Activated CD4-positive, alpha-beta T cell treated with anti-CD3 and anti-CD28 coated beads, Interleukin-2, amount 50 U/mL, for 24 hours (primary cell): ENCODE measurements around the gene COL9A3.

Experiments
- DNase-seq, 2 donors: peaks; one replicate each; pipeline ENCODE4 v3.0.0-alpha.2; 2020; ENCODE audit warnings: low read depth in 1 of 2, low spot score in 1 of 2

Gene COL9A3

DNA sequence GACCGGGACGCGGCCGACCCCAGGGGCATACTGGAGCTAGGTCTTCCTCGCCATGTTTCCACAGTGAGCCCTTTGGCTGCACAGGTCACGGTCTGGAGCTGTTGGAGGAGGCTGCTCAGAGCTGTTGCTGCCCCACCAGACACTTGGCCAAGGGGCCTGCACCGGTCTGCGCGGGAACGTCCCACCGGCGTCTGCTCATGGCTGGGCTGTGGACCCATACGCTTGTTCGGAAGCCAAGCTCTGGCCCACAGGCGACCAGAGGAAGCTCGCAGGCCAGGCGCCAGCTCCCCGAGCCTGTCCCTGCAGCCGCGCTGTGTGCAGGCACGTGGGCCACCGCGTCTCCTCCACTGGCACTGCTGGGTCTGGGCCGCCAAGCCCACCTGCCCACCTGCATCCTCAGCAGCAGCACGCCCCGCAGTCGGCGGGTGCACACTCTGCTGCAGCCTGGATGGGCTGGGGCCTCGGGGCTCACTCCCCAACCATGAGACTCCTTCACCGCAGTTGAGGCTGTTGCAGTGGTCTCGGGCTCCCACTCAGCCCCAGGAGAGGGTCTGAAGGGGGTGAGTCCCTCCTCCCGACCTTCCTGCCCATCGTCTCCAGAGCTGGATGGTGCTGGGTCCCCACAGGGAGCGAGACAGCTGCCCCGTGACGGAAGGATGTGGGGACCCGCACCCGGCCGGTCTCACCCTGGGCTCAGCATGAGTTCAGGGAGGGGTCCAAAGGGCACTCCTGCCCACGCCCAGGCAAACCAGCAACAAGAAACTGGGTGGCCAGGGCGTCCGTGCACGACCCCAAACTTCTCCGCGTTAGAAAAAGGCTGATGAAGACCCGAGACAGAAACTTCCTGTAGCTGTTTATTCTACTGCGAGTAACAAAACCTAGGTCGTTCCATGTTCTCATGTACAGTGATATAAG, 60.3 kb downstream of the COL9A3 start:
- DNase-seq = no peak

DNA sequence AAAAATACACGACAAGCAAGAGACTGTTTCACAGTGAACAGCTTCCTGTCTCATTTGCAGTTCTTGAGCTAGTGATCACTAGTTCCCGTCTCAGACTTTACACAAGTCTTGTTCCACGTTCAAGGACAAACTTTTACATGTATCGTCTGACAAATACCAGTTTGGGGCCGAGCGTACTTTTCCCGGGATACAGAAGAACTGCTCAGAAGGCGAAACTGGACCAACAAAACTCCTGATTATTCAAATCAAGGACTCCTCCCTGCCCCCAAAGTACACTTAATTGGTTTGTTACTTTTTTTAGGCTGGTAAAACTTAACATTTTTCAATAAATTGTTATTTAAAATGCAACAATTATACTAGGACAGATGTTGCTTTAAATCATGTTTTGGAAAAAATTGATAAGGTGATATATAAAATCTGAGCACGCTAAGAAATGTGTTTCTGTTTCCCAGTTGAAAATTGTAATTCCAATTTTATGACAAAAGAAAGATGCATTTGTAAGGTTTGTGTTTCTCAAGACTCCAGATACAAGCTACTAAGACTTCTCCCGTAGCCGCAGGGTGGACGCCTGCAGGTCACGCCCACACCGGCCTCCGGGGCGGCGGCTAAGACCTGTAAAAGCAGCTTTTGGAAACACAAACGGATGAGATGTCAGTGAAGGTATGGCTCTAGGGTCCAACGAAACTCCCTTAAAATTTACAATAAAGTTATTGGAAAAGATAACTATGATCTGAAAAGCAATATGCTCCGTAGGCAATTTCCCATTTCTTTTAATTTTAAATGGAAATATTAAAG, 61.6 kb downstream of the COL9A3 start:
- DNase-seq = no peak

- DNase-seq = no peak
Measured at GRCh38 chr20:62879275-62880146, 62.7 kb downstream of the COL9A3 start.

DNA sequence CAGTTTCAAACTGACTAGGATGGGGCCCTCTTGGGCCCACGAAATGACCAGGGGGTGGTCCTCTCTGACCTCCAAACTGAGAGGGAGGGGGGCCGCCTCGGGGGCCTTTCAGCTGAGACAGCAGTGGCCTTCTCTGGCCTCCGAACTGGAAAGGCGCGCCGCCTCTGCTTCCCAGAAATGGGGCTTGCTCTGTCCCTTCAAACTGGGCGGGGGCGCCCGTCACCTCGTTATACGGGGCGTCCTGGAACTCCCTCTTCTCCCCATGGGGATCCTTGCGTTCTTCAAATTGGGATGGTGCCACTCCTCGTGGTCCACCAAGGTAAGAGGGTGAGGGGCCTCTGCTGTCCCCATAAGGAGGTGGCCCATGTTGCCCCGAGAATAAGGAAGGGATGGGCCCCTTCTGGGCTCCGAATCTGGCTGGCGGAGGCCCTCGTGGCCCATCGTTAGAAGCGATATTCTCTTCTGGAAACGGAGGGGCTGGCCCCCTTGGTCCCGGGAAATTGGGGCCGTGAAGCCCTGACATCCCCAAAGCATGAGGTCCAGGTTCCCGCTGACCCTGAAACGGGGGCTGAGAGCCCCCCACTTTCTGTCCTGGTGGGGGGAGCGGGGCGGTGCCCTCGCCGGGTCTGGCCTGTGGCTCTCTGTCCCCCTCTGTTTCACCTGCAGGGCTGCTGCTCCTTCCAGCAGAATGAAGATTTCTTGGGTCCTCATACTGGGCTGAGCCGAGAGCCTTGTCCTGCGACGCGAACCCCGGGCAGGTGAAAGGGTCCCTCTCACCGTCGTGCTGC, 63.5 kb downstream of the COL9A3 start:
- DNase-seq = no peak

DNA sequence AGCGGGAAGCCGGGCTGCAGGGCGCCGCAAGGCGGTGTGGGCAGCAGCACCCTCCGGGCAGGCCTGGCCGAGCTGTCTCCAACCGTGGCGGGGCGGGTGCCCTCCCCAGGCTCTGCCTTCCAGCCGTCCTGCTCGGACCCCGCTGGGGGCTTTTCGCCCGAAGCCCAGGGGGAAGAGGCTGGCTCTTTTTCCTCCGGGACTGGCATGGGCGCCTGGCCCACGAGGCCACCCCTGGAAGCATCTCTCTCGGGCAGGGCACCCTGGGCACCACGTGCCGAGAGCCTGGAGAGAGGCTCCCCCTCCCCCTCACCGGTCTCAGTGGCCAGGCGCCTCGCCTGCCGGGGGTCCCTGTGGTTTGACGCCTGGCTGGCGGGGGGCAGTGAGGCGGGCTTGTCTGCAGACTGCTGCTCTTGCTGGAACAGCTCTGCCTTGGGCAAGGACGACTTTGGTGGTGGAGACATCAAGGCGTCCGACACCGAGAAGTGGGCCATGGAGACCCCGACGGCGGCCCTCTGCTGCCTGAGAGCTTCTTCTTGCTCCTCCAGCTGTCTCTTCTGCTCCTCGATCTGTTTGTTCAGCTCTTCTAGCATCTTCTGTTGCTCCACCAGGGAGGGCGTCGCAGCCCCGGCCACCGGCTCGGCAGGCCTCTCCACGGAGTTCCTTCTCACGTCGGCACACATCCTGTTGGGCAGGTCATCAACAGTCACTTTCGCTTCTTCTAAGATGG, 64.2 kb downstream of the COL9A3 start:
- no peak for DNase-seq

DNA sequence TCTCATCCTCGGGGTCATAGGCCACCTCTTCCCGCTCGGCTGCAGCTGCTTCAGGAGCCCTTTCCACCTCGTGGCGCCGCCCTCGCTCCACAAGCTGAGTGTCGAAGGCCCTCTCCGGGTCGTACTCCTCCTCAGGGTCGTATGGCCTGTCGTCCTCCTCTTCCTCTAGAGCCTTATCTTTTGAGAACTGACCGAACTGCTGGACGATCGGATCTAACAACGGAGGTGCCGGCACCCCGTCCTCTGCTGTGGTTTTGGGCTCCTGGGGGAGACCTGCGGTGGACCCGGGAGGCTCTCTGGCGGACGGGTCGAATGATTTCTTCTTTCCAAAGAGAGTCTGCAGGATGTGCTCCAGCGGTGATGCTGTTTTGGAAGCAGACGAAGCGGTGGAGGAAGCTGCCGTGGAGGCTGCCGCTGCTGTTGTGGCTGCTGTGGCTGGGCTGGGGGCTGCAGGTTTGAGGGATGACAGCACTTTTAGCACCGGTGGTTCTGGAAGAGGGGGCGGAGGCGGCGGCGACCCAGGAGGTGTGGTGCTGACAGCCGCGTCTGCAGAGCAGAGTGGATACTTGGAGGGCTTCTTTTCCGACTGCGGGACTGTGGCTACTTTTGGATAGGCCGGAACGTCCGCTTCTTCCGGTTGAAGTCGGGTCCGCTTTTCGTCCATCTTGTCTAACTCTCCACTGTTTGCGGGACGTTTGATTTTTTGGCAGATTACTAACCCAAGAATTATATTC, 65.0 kb downstream of the COL9A3 start:
- DNase-seq = no peak

DNA sequence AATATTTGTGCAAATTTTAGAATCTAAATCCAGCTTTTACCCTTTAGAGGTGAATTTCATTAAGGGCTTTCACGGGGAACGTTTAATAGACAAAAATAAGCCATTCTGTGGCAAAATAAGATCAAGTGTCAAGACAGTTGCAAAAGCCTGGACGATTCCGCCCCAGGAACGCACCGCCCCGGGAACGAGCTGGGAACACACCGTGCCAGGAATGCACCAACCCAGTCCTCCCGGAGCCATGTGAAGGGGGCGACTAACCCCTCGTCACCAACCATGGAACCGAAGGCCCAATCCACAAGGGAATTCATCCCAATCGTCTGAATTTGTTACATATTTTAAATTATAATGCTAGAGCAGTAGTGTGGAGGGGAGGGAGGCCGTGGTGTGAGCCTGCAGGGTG, 65.6 kb downstream of the COL9A3 start:
- no peak for DNase-seq

- DNase-seq = no peak
Measured at GRCh38 chr20:62884556-62884955, 67.7 kb downstream of the COL9A3 start.

DNA sequence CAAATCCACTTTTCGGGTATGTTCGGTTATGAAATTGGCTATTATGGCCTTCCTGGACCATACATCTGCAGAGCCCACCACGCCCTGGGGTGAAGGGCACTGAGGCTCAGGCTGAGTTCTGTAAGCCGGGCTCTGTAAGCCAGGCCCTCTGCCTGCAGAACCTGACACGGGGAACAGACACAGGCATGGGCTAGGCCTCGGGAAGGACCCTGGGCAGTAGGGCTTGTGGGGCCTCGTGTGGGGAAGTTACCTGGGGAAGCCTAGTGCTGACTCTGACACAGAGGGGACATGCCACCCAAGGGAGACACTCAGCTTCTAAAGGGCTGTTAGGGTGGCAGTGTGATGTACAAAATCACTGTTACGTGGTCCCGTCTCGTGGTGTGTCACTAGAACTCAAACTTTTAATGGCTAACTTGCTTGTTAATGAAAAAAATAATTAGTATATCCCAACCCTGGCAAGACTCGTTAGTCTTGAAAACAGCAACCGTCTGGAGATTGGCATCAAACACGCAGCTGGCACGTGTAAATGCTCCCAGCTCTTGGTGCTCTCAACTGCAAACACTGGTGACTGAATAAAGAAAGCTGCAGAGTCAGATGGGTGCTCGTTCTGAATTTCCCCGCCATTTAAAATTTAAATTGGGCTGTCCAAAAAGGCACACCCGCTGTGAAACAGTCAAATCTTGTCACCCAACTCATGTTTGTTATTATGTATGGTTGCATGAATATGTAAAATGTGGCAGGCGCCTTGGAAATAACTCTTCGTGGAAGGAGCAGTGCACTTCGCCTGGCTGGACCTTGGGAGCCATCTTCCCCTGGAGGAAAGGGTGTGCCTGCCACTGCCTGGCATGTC, 68.4 kb downstream of the COL9A3 start:
- DNase-seq = no peak

DNA sequence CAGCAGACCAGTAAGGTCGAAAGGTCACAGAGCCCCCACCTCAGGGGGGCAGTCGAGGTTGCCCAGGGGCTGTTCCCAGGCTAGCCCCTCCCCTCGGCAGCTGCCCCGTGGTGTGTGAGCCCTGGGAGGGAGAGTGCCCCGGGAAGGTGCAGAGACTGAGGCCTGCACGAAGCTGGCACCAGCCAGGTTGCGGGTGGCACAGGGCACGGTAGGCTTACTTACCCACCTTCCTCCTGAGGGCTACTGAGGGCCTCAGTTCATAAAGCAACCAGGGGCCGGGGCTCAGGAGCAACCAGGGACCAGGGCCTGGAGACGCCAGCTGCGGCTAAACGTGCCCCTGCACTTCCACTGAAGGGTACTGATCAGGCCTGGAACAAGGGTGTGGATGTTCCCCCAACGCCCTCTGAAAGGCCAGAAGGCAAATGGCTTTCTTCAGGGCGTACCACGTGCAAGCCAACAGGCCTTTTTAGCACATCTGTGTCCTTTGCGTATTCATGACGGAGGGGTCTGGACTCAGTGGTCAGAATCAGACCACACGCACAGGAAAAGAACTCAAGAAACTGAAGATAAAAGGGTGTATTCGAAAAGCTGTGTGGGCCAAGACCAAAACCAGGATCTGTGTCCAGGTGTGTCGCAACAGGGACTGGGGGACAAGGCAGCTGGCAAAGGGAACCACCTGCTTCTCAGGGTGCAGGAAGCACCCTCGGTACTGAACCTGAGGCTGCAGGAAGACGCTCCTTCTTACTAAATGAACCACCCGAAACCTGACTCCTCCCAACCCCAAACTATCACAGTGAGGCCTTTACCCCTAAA, 69.3 kb downstream of the COL9A3 start:
- DNase-seq = no peak

DNA sequence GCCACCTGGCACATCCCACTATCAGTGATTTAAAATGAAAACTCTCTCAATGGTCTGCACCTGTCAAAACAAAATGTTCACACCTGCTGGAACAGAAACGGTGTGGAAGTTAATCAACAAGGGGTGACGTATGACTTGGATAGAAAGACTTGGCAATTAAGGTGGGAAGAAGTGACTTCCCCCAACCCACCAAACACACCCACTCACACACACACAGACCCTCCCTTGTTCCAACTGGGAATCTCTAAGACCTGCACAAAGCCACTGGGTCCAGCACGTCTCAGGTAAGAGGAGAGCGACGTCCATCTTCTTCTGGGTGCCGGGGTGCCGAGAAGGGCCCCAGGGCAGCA, 69.8 kb downstream of the COL9A3 start:
- no peak for DNase-seq

DNA sequence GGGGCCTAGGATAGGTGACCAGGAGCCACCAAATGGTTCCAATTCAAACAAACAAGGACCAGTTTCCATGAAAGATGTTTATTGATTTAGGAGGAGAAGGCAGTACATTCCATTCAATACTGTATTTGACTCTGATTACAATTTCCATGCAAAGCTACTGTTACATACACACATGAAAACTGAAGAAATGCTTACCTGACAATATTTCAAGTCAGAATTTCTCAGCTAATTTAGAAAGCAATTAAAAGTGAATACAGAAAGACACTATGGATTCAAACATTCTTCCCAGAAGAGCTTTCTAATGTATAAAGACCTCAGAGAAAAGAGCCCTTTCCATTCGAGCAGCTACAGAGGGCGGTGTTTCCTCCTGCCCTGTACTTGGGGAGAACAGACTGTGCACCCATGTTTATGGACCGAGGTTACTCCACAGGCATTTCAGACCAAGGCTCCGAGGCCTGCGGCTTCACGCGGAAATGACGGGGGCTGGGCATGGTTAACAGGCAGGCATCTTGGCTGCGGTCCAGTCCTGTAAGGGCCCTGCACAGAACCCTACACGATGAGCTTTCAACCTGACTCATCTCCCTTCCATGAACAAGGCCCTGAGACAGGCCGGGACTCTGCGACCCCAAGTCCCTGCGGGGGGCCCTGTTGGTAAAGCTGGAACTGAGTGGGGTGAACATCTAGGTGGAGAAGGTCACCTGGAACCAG, 70.5 kb downstream of the COL9A3 start:
- DNase-seq = no peak

DNA sequence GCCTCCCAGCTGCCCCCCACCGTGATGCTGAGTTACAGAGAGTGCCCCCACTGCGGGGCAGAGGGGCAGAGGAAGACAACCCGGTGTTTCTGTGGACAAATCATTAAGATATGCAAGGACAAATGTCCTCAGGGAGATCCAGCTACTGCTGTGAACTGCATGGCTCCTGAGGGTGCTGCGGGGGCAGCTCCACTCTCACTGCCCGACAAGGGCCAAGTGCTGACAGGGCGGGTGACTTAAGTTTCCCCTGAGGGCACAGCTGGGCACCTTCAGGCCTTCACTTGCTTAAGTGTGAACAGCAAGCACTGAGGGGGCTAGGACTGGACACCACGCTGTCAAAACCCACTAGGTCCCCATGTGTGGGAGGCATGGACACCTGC, 71.0 kb downstream of the COL9A3 start:
- DNase-seq = no peak

DNA sequence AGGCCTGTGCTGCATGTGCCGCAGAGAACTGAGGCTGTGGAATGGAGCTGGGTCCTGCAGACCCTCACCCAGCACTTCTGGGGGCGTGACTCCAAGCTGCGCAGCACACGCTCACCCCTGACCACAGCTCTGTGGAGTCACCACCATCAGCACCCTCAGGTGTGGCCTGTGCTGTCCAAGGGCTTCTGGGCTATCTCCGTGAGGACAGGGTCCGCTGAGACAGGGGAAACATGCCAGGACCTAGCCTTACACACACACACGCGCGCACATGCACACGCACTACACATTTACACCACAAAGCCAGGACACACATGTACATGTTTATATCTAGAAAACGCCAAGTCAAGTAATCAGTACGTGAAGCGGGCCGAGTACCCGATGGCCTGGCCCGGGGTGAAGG, 71.6 kb downstream of the COL9A3 start:
- no peak for DNase-seq

GRCh38 chr20:62888910-62889309, 72.1 kb downstream of the COL9A3 start:
- DNase-seq = no peak

DNA sequence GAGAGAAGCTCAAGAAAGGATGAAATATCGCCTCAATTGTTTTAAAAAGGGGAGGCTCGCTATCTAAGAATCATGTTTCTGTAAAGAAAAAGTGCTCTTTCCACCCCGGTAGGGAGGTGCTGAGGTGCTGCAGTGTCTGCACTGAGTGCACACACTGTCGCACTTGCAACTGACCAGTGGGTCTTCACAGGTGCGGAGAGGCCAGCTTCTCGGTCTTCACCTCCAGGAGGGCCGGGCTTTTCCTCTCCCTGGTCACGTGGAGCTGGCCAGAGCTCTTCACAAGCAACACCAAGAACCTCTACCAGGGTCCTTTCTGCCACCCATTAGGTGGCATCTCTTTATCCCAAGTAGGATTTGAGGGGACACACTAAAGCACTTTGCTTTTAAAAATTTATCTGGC, 72.6 kb downstream of the COL9A3 start:
- DNase-seq = no peak

DNA sequence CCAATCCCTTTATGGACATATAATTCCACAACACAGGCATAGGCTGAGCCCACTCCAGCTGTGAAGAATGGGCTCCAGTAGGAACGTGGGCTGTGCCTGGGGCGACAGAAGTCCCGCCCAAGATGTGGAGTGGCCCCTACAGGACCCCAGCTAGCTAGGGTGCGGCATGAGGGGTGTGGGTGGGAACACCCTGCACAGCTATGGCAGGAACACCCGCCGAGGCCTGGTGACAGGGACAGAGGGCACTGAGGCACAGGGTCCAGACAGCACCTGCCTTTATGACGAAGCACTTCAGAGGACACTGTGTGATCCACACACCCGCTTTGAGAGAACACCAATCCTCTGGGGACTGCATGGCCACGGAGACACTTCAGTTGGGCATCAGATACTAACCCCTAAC, 73.0 kb downstream of the COL9A3 start:
- no peak for DNase-seq
